NB4 (cell line): ENCODE results near the gene PACS1.

Source experiments
- DNase-seq: peaks from one replicate; pipeline ENCODE4 v3.0.0; 2010; ENCODE audit warnings: low read depth
- H3K4me3 ChIP-seq: one replicate; pipeline ENCODE4 v1.5.1; 2011; ENCODE audit warnings: mild to moderate bottlenecking, low read depth, low read length, moderate library complexity
- CTCF ChIP-seq: IDR thresholded peaks from one replicate; pipeline ENCODE4 v1.5.1; 2012; ENCODE audit warnings: low read depth, low read length
- MAX ChIP-seq: IDR thresholded peaks from 2 replicates; pipeline ENCODE4 v1.6.1; 2011; ENCODE audit warnings: low read depth, low read length
- MYC ChIP-seq: IDR thresholded peaks from 2 replicates; pipeline ENCODE4 v1.6.1; 2011; ENCODE audit warnings: low read depth, low read length
- POLR2A ChIP-seq: IDR thresholded peaks from 2 replicates; pipeline ENCODE4 v1.6.1; 2011; ENCODE audit warnings: mild to moderate bottlenecking; ENCODE audit not compliant: insufficient read length; ENCODE audit errors: extremely low read depth

Gene PACS1

GRCh38 chr11:66139817-66140404 is 69.8 kb downstream of the PACS1 start:
- no peak overlapping the region for H3K4me3 ChIP-seq
- no peak for DNase-seq
- no peak for TF ChIP-seq MAX
- TF ChIP-seq POLR2A = no peak
- no peak for TF ChIP-seq CTCF
- no peak for TF ChIP-seq MYC

GRCh38 chr11:66142370-66143263 is 72.5 kb downstream of the PACS1 start:
- peak; percentile 19 for DNase-seq
- H3K4me3 ChIP-seq = no peak overlapping the region
- TF ChIP-seq CTCF (no peak), MAX (no peak), MYC (no peak), POLR2A (no peak)

- no peak overlapping the region for H3K4me3 ChIP-seq
- TF ChIP-seq MYC (no peak), CTCF (no peak), POLR2A (no peak), MAX (no peak)
- no peak for DNase-seq
Observed at GRCh38 chr11:66143264-66143566, 73.1 kb downstream of the PACS1 start.

- no peak for DNase-seq
- H3K4me3 ChIP-seq = no peak overlapping the region
- TF ChIP-seq POLR2A (no peak), MYC (no peak)
Observed at GRCh38 chr11:66143996-66144678, 74.1 kb downstream of the PACS1 start.

GRCh38 chr11:66146074-66146473 is 76.0 kb downstream of the PACS1 start:
- TF ChIP-seq MYC (no peak), MAX (no peak), CTCF (no peak), POLR2A (no peak)
- no peak overlapping the region for H3K4me3 ChIP-seq
- no peak for DNase-seq

GRCh38 chr11:66146940-66147339 is 76.9 kb downstream of the PACS1 start:
- DNase-seq = no peak
- H3K4me3 ChIP-seq = no peak overlapping the region
- TF ChIP-seq MYC = no peak
- TF ChIP-seq CTCF = no peak
- TF ChIP-seq POLR2A = no peak
- TF ChIP-seq MAX = no peak
